ENCODE data around the gene CDH23.

GRCh38 chr10:71774916-71775702 is 378.4 kb downstream of the CDH23 start:
- TF ChIP-seq POLR2A (IDR thresholded peaks at IDR 0.05) (no peak), CTCF (IDR thresholded peaks at IDR 0.05) (no peak)

All from suprapubic skin (tissue), 3 donors.